GM21360 (cell line): ENCODE measurements around the gene COG7.
"Not testable (repeated sequence)": the region's sequence is repeated elsewhere in the genome, so short reads cannot be mapped to it uniquely, and the experiment has no call there.

Source experiments
- ATAC-seq: cut with Tn5 transposase; IDR thresholded peaks from one replicate; pipeline ENCODE4 v1.9.1; 2021; ENCODE audit warnings: mild to moderate bottlenecking, moderate library complexity; ENCODE audit not compliant: unreplicated experiment

COG7 gene

GRCh38 chr16:23389201-23389600 lies 63.8 kb downstream of the COG7 start:
- no peak for ATAC-seq

GRCh38 chr16:23388786-23389185 lies 64.2 kb downstream of the COG7 start:
- no peak for ATAC-seq

GRCh38 chr16:23387666-23388065 lies 65.3 kb downstream of the COG7 start:
- ATAC-seq, result no peak

- no peak for ATAC-seq
Measured at GRCh38 chr16:23385441-23385840, 67.5 kb downstream of the COG7 start.

GRCh38 chr16:23384878-23385277 lies 68.1 kb downstream of the COG7 start:
- ATAC-seq, result no peak

GRCh38 chr16:23383881-23384280 lies 69.1 kb downstream of the COG7 start:
- no peak for ATAC-seq

GRCh38 chr16:23382279-23382678 lies 70.7 kb downstream of the COG7 start:
- no peak for ATAC-seq

GRCh38 chr16:23381702-23382101 lies 71.3 kb downstream of the COG7 start:
- not testable (repeated sequence) for ATAC-seq

- ATAC-seq, result no peak
Measured at GRCh38 chr16:23380501-23380951, 72.5 kb downstream of the COG7 start.

GRCh38 chr16:23379707-23380106 lies 73.3 kb downstream of the COG7 start:
- no peak for ATAC-seq

GRCh38 chr16:23378921-23379320 lies 74.1 kb downstream of the COG7 start:
- no peak for ATAC-seq

- no peak for ATAC-seq
Measured at GRCh38 chr16:23378256-23378655, 74.7 kb downstream of the COG7 start.

GRCh38 chr16:23377071-23377931 lies 75.7 kb downstream of the COG7 start:
- no peak for ATAC-seq

GRCh38 chr16:23375643-23376042 lies 77.3 kb downstream of the COG7 start:
- ATAC-seq, result no peak

GRCh38 chr16:23374721-23375510 lies 78.1 kb downstream of the COG7 start:
- ATAC-seq, result no peak

GRCh38 chr16:23373436-23374219 lies 79.4 kb downstream of the COG7 start:
- no peak for ATAC-seq

GRCh38 chr16:23371368-23371767 lies 81.6 kb downstream of the COG7 start:
- ATAC-seq, result no peak

GRCh38 chr16:23369416-23369815 lies 83.6 kb downstream of the COG7 start:
- ATAC-seq, result no peak

GRCh38 chr16:23368469-23368868 lies 84.5 kb downstream of the COG7 start:
- ATAC-seq, result no peak

GRCh38 chr16:23367988-23368387 lies 85.0 kb downstream of the COG7 start:
- no peak for ATAC-seq

GRCh38 chr16:23367564-23367963 lies 85.4 kb downstream of the COG7 start:
- ATAC-seq, result no peak
